Retina (tissue), 1 donor: Measurements from ENCODE around the gene NREP.
A peak's percentile ranks its signal among the peaks of the same experiment; 100 is the strongest.

Source experiments
- DNase-seq: peaks from one replicate; pipeline ENCODE4 v3.0.0-alpha.2; 2016

NREP gene

DNA sequence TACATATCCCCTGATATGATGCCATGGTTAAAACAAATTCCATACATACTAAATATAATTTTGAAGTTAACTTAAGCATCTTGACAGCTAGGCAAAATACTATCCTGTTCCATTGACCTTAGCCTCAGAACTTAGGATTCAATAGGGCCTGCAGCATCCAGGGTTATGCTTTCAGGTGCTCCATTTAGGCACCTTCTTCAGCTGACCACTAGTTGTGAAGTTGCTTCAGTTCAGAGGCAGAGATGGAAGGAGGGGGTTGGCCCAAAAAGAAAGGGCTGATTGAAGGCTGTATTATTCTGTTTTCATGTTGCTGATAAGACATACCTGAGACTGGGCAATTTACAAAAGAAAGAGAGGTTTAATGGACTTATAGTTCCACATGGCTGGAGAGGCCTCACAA is 7.0 kb upstream of the NREP start:
- no peak for DNase-seq

DNA sequence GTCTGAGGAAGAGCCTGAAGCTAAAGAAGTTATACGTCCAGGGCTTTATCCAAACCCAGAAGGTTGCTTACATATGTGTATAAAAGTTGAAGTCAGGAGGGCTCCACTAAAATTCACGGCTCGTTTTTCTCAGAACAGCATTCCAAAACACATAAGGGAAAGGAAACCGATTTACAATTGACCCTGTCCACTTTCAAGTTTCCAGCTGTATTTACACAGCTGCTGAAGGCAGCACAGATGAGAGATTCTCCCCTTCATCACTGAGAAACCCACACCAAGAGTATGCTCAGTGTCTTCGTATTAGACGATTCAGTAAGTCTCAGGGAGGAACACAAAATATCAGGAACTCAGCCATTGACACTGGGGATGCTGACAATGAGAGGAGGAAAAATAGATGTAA is 5.9 kb upstream of the NREP start:
- no peak for DNase-seq

DNA sequence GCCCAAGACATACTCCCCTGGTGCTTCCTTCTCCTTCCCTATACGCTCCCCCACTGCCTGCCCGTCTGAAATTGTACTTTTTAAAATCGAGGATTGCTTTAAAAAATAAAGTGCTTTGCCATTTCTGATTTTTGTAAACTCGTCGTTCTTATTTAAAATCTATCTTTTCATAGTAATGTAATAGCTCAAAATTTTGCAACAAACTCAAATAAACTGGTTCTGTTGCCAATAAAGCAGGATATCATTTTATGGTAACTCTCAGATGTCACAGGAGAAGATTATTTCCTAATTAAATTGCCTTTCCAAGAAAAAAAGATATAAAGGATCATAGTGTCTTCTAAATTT is 1.3 kb upstream of the NREP start:
- DNase-seq, result no peak

DNA sequence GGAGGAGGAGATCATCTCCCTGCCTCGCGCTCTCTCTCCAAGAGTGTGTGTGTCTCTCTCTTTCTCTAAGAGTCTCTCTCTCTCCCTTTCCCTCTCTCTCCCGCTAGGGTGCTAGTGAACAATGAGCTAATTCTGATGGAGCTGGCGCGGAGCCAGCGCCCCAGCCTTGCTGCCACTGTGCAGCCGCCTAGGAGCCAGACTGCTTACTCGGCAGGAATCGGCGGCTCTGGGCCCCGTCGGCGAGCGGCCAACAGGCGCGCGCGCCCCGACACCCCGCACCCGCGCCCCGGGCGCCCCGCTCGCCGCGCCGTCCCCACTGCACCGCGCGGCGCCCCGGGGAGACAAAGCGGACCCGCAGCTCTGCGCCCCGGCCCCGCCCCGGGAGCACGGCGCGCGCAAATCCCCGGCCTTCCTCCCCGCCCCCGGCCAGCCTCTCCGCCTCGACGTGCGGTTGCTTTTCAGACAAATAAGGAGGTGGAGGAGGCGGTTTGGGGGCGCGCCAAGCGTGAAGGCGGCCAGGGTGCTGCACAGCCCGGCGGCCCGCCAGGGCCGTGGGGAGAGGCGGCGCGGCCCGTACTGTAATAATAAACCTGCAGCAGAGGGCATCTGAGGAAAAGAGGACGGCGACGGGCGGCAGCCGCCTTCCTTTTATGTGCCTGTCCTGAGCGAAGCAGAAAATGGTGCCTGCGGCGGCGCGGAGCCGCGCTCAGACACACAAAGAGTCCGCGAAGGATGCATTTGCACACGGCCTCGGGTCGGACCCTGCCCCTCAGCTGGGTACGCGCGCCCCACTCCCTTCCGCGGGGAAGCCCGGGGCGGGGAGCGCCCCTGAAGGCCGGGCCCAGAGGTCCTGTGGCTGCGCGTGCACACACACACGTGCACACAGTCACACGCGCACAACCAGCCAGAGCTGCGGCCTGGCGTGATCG is 625 bp upstream of the NREP start:
- DNase-seq, result peak; percentile 97

GRCh38 chr5:111755942-111756381 is 1.0 kb downstream of the NREP start:
- DNase-seq, result peak; percentile 75

GRCh38 chr5:111755345-111755941 is 1.6 kb downstream of the NREP start:
- peak; percentile 50 for DNase-seq

DNA sequence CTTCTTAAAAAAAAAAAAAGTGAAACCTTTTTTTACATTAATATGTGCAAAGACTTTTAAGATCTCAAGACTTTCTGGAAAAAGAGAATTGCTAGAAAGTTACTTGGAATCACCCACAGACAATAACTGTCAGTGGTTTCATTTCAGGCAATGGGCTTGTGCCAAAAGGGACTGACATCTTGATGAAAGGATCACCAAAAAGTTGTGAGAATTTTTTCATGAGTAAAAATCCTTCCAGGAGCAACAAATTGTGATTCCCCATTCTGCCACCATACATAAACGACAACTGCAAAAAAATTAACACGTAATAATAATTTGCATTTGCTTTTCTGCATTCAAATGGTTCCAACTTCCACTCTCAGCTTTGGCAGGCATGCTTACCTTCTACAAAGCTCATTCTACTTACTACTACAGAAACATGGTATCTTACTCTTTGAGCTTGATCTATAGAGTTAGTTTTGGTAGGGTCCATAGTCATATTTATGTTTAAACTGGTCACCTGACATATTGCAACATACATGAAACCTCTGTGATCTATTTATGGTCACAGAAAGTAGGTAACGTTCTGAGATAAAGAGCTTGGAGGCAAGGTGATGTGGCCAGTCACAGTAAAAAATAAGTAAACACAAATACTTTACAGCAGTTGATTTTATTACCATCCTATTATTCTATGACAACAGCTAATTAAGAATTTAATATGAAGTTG is 3.0 kb downstream of the NREP start:
- DNase-seq, result no peak

DNA sequence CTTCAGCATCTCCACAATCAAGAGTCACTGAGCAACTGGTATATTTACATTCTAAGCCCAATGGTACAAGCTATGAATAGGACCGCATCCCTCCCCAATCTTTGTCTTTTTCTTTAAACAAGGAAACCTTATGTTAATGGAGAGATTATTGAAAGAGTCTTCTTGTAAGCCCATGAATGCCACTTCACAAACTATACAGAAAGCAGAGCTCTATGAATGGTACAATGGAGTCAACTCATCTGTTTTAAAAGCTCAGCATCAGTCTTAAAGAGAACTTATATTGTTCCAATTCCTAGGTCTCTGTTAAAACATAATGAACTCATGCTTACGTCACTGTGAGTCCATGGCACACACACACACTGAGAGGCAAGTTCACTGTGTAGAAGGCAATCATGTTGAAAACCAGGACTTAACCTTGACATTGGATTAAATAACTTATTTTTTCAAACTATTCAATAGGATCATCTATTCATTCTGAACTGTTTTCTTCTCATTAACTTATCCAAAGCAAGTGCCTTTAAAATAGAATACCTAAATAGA is 4.5 kb downstream of the NREP start:
- no peak for DNase-seq

GRCh38 chr5:111749303-111750026 is 7.5 kb downstream of the NREP start:
- DNase-seq, result no peak

DNA sequence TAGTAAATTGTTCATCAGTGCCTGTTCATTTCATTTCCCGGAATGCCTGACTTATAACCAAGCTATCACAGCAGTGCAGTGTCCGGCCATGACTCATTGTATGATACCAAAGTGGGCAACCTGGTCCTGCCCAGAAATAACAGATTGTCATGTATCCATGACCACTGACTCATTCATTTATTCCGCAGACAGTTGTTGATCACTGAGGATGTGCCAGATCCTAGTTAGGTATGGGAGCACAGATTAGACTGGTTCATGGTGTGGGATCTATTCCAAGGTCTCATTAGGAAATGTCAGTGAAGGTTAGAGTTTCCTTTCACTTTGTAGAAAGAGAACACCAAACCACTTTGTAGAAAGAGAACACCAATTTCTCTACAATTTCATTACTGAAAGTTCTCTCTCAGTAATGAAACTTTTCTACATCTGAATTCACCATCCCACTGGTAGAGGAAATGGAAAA is 8.7 kb downstream of the NREP start:
- no peak for DNase-seq

GRCh38 chr5:111747337-111747736 is 9.7 kb downstream of the NREP start:
- no peak for DNase-seq

GRCh38 chr5:111746791-111747190 is 10.2 kb downstream of the NREP start:
- no peak for DNase-seq

DNA sequence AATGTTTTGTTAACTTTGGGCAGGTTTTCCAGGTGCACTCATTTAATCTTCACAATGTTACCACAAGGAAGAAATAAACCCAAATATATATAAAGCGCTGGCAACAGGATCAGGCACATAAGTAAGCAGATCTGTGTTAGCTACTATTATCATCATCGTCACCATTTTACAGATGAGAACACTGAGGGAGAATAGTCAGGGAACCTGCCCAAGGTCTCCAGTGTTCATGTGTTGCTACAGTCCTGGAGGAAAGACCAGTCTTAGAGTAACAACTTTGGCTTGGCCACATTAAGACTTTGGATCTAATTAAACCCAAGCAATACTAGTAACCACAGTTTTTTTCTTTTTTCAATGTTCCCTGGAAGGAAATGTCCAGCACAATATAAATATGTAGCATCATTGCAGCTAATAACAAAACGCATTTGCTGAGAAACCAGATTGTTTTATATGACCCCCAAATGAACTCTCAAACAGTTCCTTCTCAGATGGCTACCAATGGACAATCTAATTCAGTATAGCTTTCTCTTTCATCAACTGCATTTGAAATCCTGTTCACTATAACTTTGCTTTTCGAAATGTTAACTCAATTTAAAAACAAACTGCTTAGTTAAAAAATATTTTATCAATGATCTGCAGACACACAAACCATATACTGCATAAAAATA is 11.8 kb downstream of the NREP start:
- DNase-seq, result no peak

GRCh38 chr5:111744455-111744854 is 12.5 kb downstream of the NREP start:
- no peak for DNase-seq

DNA sequence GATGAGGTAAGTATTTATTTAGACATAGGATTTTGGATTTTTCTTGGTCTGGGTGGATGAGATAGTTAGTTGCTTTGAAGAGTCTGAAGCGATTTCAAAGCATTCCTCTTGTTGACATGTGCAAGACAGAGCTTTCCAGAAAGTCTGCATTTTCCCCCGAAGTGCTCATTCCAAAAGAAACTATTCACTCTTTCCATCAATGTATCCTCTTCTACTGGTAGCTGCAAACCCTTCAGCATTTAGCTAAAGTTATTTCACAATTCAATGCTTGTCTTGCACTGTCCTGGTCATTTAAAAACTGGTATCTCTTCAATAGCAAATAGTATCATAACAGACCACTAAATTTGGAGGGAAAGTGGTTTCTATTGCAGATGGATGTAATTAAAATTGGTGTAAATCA is 13.0 kb downstream of the NREP start:
- no peak for DNase-seq

DNA sequence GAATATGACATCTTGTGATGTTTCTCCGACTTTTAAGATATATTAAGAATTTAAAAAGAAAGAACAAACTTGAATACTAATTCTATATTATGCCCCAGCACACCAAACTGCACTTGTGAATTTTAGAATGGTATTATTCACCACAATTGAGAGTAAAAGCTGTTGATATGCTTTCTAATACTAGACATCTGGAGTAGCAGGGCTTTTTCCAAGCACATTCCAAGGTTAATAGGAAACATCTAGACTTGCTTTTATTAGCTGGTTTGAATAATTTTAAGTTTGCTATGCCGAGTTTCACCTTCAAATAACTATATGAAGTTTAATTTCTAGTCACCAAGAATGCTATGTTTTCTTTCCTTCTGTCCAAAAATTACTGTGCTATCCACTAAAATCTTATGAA is 13.5 kb downstream of the NREP start:
- no peak for DNase-seq

DNA sequence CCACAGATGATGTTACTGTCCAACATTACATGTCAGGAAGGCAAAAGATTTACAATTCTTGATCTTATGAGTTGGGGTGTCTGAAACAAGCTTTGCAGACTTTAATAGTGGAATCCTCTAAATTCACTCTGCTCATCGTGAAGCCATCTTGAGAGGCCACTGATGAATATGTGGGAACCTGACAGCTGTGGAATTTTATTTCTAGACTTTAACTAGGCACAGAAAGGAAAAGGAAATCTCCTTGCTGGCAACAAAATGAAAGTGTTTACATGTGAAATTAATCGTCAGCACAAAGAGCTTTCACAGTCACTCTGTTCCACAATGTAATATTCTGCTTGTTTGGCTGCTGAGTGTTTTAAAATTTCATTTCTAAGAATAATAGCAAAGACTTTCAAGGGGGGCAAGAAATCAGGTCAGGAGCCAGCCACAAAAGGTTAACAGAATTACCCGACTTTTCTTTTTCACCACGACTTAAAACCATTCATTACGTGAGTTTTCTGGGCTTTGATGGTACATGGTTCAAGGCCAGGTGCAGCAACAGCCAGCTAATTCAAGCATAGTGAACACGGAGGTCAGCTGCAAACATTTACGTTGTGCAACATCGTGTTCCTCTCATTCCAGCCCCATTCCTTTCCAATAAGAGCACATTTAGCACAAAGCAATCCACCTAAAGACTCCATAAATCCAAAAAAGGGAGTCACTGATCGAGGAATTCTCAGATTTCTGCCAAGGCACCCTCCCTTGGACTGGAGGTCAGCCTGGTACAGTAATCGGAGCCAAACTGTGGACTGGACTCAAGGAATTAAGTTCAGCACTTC is 14.6 kb downstream of the NREP start:
- no peak for DNase-seq

GRCh38 chr5:111741278-111741677 is 15.7 kb downstream of the NREP start:
- DNase-seq, result no peak

DNA sequence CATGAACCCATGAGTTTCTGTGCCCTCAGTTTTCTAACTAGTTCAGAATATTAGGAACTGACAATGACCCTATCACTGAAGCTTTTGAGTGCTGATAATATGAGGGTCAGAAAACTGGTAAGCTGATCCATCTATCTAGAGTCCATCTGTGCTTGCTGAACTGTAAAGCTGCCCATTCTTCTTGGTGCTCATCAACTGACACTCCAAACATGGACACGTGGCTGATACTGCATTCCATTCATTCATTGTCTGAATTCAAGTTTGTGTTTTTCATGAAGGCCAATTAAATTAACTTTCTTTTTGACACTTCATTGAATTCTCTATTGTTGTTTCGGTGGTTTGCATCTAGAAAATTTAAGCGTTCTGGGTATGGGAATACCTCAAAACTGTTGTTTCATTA is 17.6 kb downstream of the NREP start:
- DNase-seq, result peak; percentile 41

DNA sequence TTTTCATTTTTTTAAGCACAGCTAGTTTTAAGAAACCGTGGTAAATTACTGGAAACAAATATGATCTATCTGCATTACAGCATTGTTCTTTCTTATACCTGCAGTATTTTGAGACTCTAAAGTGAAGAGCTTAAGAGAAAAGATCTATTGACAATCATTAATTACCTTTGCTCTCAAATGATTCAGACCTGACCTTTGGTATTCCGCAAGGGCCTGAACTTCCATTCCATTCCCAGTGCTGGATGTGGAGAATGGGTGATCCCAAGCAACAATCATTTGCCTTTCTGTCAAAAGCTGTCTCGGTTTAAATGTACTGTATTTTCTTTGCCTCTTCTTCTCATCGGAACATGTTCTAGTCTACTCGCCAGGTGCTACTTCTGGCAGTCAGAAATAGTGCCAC is 18.9 kb downstream of the NREP start:
- no peak for DNase-seq

- DNase-seq, result no peak
Observed at GRCh38 chr5:111737716-111738115, 19.3 kb downstream of the NREP start.
